Measurements from ENCODE around the gene ELF4.
A peak's percentile ranks its signal among the peaks of the same experiment; 100 is the strongest.

ELF4 gene

GRCh38 chrX:130047416-130047815 is 62.9 kb downstream of the ELF4 start:
- no peak for DNase-seq (ENCODE audit: low read depth)

DNA sequence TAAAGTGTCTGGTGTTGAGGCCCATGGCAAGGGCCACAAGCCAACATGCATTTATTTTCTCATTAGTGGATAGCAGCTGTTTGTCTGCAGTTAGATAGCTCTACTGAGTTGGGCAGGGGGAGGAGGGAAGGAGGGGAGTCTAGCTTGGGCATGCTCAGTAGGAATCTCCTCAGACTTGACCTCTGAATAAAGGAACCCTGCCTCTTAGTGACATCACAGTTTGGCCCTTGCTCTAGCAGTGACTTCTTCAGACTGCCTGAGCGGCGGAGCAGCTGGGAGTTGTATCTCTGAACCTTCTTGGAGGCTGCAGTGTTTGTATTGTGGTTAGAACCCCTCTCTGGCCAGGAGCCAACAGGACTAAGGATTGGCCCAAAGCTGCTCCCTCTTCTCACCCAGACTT is 70.5 kb downstream of the ELF4 start:
- no peak for DNase-seq (ENCODE audit: low read depth)

- DNase-seq (ENCODE audit: low read depth): no peak
Observed at GRCh38 chrX:130034178-130034577, 76.1 kb downstream of the ELF4 start.

DNA sequence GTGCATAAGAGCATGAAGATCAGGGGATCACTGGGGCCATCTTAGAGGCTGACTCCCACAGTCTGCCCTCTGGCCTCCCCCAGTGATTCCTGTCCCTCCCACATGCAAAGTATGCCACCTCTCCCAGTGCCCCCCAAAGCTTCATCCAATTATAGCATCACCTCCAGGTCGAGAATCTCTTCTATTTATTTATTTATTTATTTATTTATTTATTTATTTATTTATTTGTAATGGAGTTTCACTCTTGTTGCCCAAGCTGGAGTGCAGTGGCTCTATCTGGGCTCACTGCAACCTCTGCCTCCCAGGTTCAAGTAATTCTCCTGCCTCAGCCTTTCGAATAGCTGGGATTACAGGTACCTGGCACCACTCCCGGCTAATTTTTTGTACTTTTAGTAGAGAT is 77.7 kb downstream of the ELF4 start:
- DNase-seq (ENCODE audit: low read depth): no peak

DNA sequence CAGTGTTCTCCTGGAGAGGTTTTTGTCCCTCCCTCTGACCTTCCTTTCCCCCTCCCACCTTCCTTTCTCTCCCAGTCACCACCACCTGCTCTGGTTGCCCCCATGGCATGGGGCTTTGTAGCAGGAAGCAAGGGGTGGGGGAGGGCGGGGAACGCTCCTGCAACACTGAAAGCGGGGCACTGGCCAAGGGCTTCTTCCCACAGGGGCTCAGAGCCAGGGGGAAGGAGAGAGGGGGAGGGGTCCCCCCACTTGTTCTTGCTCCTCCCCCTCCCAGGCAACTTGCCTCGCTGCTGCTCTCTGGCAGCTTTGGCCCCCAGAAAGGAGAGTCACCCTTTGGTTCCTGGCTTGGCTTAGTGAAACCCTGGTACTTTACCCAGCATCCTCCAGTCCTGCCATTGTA is 79.5 kb downstream of the ELF4 start:
- no peak for DNase-seq (ENCODE audit: low read depth)

GRCh38 chrX:130028196-130028595 is 82.1 kb downstream of the ELF4 start:
- DNase-seq (ENCODE audit: low read depth): peak; percentile 16

DNA sequence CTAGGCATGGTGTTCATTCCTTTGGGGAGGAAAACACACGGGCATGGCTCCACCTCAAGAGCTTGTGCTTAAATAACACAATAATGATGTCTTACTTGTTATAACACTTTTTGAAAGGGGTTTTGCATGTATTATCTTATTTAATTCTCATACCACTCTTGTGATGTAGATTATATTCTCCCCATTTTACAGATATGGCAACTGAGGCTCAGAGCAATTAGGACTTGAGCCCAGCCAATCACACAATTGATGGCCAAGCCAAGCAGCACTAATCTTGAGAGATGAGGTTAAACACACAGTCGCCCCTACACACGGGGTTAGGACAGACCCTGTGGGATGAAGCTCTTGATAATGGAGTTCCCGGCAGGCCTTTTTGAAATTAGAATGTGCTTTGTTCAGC is 82.7 kb downstream of the ELF4 start:
- DNase-seq (ENCODE audit: low read depth): no peak

- no peak for DNase-seq (ENCODE audit: low read depth)
Observed at GRCh38 chrX:130025256-130025655, 85.0 kb downstream of the ELF4 start.

- DNase-seq (ENCODE audit: low read depth): peak; percentile 65
Observed at GRCh38 chrX:130024127-130024526, 86.2 kb downstream of the ELF4 start.

- DNase-seq (ENCODE audit: low read depth): no peak
Observed at GRCh38 chrX:130020661-130021324, 89.5 kb downstream of the ELF4 start.

DNA sequence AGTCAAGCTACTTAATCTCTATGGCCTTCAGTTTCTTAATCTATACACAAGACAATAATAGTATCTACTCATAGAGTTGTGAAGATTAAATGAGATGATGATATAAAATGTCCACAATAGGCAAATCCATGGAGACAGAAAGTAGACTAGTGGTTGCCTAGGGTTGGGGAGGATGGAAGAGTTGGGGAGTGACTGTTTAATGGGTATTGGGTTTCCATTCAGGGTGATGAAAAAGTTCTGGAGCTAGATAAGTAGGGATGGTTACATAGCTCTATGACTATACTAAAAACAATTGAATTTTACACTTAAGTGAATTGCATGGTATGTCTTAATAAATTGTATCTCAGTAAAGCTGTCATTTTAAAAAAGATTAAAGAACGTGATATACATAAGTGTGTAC is 92.2 kb downstream of the ELF4 start:
- DNase-seq (ENCODE audit: low read depth): no peak

- no peak for DNase-seq (ENCODE audit: low read depth)
Observed at GRCh38 chrX:130015181-130015580, 95.1 kb downstream of the ELF4 start.

All from activated T-helper 1 cell treated with Interleukin-2 at 50 U/mL for 16 hours (primary cell).